MM.1S (cell line): Measurements from ENCODE around the gene MAEA.

Source experiments
- DNase-seq: peaks from one replicate; pipeline ENCODE4 v3.0.0-alpha.2; 2015
- H2AFZ ChIP-seq: fragments of 300-600 bp; sonication (generic); 2 replicates; pipeline ENCODE4 v1.6.0; 2016; ENCODE audit warnings: antibody characterized with exemption, low read length
- H3F3A ChIP-seq: fragments of 300-600 bp; sonication (generic); 2 replicates; pipeline ENCODE4 v1.6.1; 2016; ENCODE audit warnings: mild to moderate bottlenecking, antibody characterized with exemption, low read length, moderate library complexity, mixed read lengths; ENCODE audit not compliant: insufficient read depth
- H3K27ac ChIP-seq: fragments of 300-600 bp; sonication (generic); 2 replicates; pipeline ENCODE4 v1.5.1; 2016; ENCODE audit warnings: mild to moderate bottlenecking, low read length
- H3K27me3 ChIP-seq: fragments of 300-600 bp; sonication (generic); replicated peaks from 2 replicates; pipeline ENCODE4 v1.6.0; 2016; ENCODE audit warnings: low read length; ENCODE audit not compliant: insufficient read depth
- H3K36me3 ChIP-seq: fragments of 300-600 bp; sonication (generic); replicated peaks from 2 replicates; pipeline ENCODE4 v1.6.1; 2016; ENCODE audit warnings: mild to moderate bottlenecking, low read length, mixed read lengths; ENCODE audit not compliant: insufficient read depth
- H3K4me1 ChIP-seq: fragments of 300-600 bp; sonication (generic); 2 replicates; pipeline ENCODE4 v1.6.1; 2016; ENCODE audit warnings: low read length, mixed read lengths
- H3K4me2 ChIP-seq: fragments of 300-600 bp; sonication (generic); 2 replicates; pipeline ENCODE4 v1.6.0; 2016; ENCODE audit warnings: low read depth, low read length
- H3K4me3 ChIP-seq: fragments of 300-600 bp; sonication (generic); 2 replicates; pipeline ENCODE4 v1.5.1; 2016; ENCODE audit warnings: low read length, mixed read lengths
- H3K79me2 ChIP-seq: fragments of 300-600 bp; sonication (generic); 2 replicates; pipeline ENCODE4 v1.6.1; 2016; ENCODE audit warnings: mixed run types, low read length, mixed read lengths
- H3K9ac ChIP-seq: fragments of 300-600 bp; sonication (generic); 2 replicates; pipeline ENCODE4 v1.6.1; 2016; ENCODE audit warnings: low read length, mixed read lengths
- H3K9me2 ChIP-seq: fragments of 300-600 bp; sonication (generic); replicated peaks from 2 replicates; pipeline ENCODE4 v1.6.1; 2016; ENCODE audit warnings: mild to moderate bottlenecking, low read length, mixed read lengths; ENCODE audit not compliant: insufficient read depth
- H3K9me3 ChIP-seq: fragments of 300-600 bp; sonication (generic); replicated peaks from 2 replicates; pipeline ENCODE4 v1.6.1; 2016; ENCODE audit warnings: mild to moderate bottlenecking, low read length, mixed read lengths; ENCODE audit not compliant: insufficient read depth
- H4K20me1 ChIP-seq: fragments of 300-600 bp; sonication (generic); 2 replicates; pipeline ENCODE4 v1.6.1; 2016; ENCODE audit warnings: mild to moderate bottlenecking, low read length, moderate library complexity, mixed read lengths; ENCODE audit not compliant: insufficient read depth
- CTCF ChIP-seq: fragments of 300-600 bp; sonication (generic); IDR thresholded peaks from 2 replicates; pipeline ENCODE4 v1.5.1; 2016; ENCODE audit warnings: antibody characterized with exemption, low read length, mixed read lengths
- EZH2 ChIP-seq: fragments of 300-600 bp; sonication (generic); optimal IDR thresholded peaks from 2 replicates; pipeline ENCODE3; 2017; ENCODE audit warnings: low read depth, mild to moderate bottlenecking, antibody characterized with exemption, low read length, mixed read lengths
- EZH2phosphoT487 ChIP-seq: fragments of 300-600 bp; sonication (generic); IDR thresholded peaks from 2 replicates; pipeline ENCODE4 v1.6.1; 2018; ENCODE audit warnings: antibody characterized with exemption, low read length

Gene MAEA

GRCh38 chr4:1271686-1272085, 18.0 kb upstream of the MAEA start:
- Histone ChIP-seq H3K27ac (no peak overlapping the region), H3K36me3 (no peaks in the 10 kb centered on the region), H3K4me2 (no peak overlapping the region), H3K9ac (no peak overlapping the region), H3K79me2 (no peaks in the 10 kb centered on the region), H3K4me1 (peaks cover 6% of the 10 kb centered on the region; the same call in 1 of the 2 replicates), H2AFZ (no peak overlapping the region), H3K9me2 (no peaks in the 10 kb centered on the region), H3K9me3 (0 out of 2 replicates have a peak, but pooled peaks cover 3% of the 10 kb centered on the region), H4K20me1 (no peaks in the 10 kb centered on the region), H3F3A (no peaks in the 10 kb centered on the region), H3K4me3 (no peak overlapping the region), H3K27me3 (no peaks in the 10 kb centered on the region)
- no peak for DNase-seq
- TF ChIP-seq CTCF = no peak

GRCh38 chr4:1274871-1275270, 14.8 kb upstream of the MAEA start:
- no peaks in the 10 kb centered on the region for H3K27me3 ChIP-seq
- H4K20me1 ChIP-seq = no peaks in the 10 kb centered on the region
- H3K9ac ChIP-seq = no peak overlapping the region
- no peaks in the 10 kb centered on the region for H3K9me3 ChIP-seq
- no peaks in the 10 kb centered on the region for H3K36me3 ChIP-seq
- no peaks in the 10 kb centered on the region for H3K9me2 ChIP-seq
- H3K27ac ChIP-seq = no peak overlapping the region
- no peak overlapping the region for H3K4me3 ChIP-seq
- DNase-seq = no peak
- no peaks in the 10 kb centered on the region for H3F3A ChIP-seq
- no peak overlapping the region for H2AFZ ChIP-seq
- TF ChIP-seq CTCF (no peak), EZH2 (no peak), EZH2phosphoT487 (no peak)
- H3K79me2 ChIP-seq = no peaks in the 10 kb centered on the region
- H3K4me2 ChIP-seq = no peak overlapping the region
- H3K4me1 ChIP-seq = no peaks in the 10 kb centered on the region

- TF ChIP-seq EZH2 = no peak
- no peak for TF ChIP-seq CTCF
- no peak for TF ChIP-seq EZH2phosphoT487
- no peak for DNase-seq
- Histone ChIP-seq H3K9me3 (no peaks in the 10 kb centered on the region), H3K4me3 (no peak overlapping the region), H3K36me3 (no peaks in the 10 kb centered on the region), H2AFZ (no peak overlapping the region), H4K20me1 (no peaks in the 10 kb centered on the region), H3K4me1 (no peaks in the 10 kb centered on the region), H3K9me2 (no peaks in the 10 kb centered on the region), H3K4me2 (no peak overlapping the region), H3K9ac (no peak overlapping the region), H3K79me2 (no peaks in the 10 kb centered on the region), H3K27ac (no peak overlapping the region), H3F3A (no peaks in the 10 kb centered on the region), H3K27me3 (no peaks in the 10 kb centered on the region)
Measured at GRCh38 chr4:1276984-1277383, 12.7 kb upstream of the MAEA start.
